K562 (cell line): ENCODE measurements around the gene NDUFA13. TPM values are rescaled to one million over a fixed set of nuclear protein-coding genes. Genes with fewer than 3 reads are reported as not detected.

Experiments
- ADNP ChIP-seq: fragments of 200-800 bp; sonication (Bioruptor generic); IDR thresholded peaks from 2 replicates; pipeline ENCODE4 v1.6.1; 2016; ENCODE audit warnings: missing genetic modification characterization, missing compliant biosample characterization
- BACH1 ChIP-seq: fragments of 200-800 bp; sonication (Bioruptor generic); IDR thresholded peaks from 2 replicates; pipeline ENCODE4 v1.6.1; 2016; ENCODE audit warnings: missing genetic modification characterization, missing compliant biosample characterization
- PKNOX1 ChIP-seq: fragments of 450-650 bp; IDR thresholded peaks from 2 replicates; pipeline ENCODE4 v1.6.1; 2016
- ZBTB11 ChIP-seq, 3 experiments: fragments of 200-800 bp in 1 of 3; fragments of 250-450 bp in 1 of 3; fragments of 450-650 bp in 1 of 3; sonication (Bioruptor Pico) in 1 of 3; sonication (Bioruptor generic) in 1 of 3; formaldehyde crosslinking in 1 of 3; IDR thresholded peaks; 2 replicates each; pipeline versions ENCODE4 v1.6.1 to v1.8.0; 2016 to 2022; ENCODE audit warnings: mild to moderate bottlenecking in 2 of 3, missing genetic modification characterization in 2 of 3, missing compliant biosample characterization in 1 of 3, moderate library complexity in 1 of 3
- polyA plus RNA-seq, 8 experiments: library from polyadenylated mRNA; depleted of rRNA in 4 of 8; stranded (reverse) in 5 of 8; unstranded in 3 of 8; fragments of >200 nt; fragmentation: Nextera tagmentation in 2 of 8; fragmentation: Illumina TruSeq in 1 of 8; extraction: Ambion mirVana in 2 of 8; extraction: Trizol in 1 of 8; gene quantifications; 2 replicates each; pipeline versions ENCODE4 v1.2.1 to v1.2.3, GENCODE V29; 2011 to 2014; ENCODE audit warnings: inconsistent platforms in 1 of 8, missing spikeins in 1 of 8
- total RNA-seq, 7 experiments: library from RNA; depleted of rRNA in 6 of 7; stranded (reverse); fragments of >200 nt in 6 of 7; fragmentation: Illumina TruSeq in 2 of 7; extraction: Trizol in 2 of 7; gene quantifications; 2 replicates each; pipeline versions ENCODE4 v1.2.1 to v1.2.3, GENCODE V29; 2011 to 2021; ENCODE audit warnings: low replicate concordance in 1 of 7
- TF ChIP-seq, protein P1 (sequence below): sonication (generic); formaldehyde crosslinking; IDR thresholded peaks from 2 replicates; pipeline ENCODE4 v1.9.0; 2022; ENCODE audit warnings: mild to moderate bottlenecking, missing genetic modification reagents

Gene NDUFA13
- total and polyA plus RNA-seq, 9 of the 15 experiments (the other 6 are each of a cell fraction or from before 2014, with no cell fraction given): 146 to 596 (median 429) TPM

GRCh38 chr19:19561946-19562664 is 46.1 kb downstream of the NDUFA13 start (continued):
- TF ChIP-seq ZBTB11 (CRISPR knock-in tag; IDR thresholded peaks at IDR 0.05) (no peak), BACH1 (tag) (no peak), PKNOX1 (no peak), ADNP (no peak)
- TF ChIP-seq, protein P1, sequence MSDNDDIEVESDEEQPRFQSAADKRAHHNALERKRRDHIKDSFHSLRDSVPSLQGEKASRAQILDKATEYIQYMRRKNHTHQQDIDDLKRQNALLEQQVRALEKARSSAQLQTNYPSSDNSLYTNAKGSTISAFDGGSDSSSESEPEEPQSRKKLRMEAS (CRISPR knock-in tag): no peak
- TF ChIP-seq, all 486 proteins: peak for 0
